ENCODE data around the gene CYP46A1.

Gene CYP46A1

DNA sequence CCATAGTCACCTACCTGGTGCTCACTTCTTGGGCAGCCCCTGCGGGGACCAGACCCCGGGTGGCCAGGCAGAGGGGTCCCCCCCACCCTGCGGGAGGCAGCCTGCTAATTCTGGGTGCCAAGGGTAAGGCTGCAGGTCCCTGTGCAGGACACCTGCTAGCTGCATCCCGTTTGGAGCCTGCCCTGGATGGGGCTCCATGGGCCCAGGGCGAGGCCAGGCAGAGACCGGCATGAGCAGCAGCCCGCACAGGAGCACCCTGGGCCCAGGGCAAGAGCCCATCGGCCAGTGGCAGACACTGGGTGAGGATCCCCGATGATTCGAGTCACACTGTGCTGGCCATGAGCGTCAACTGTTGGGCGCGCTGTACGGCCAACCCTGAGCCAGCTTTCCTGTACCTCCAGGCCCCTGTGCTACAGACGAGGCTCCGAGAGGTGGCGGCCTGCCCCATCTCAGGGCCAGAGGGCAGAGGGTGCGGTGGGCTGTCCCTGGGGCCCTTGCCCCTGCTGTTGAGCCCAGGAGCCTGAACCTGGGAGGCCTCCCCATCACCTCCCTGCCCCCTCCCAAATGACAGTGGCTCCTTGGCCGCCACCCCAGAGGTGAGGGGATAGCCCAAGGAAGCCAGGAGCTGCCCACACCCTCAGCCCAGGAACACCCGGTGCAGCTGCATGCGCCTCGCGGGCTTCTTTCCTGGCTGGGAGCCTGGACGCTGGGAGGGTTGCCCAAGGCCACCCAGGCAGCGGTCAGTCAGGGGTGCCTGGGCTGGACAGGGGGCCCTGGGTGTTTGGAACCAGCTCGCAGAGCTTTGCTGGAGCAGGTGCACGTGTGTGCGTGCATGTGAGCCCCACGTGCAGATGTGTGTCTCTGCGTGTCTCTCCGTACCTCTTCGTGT, 47.7 kb downstream of the CYP46A1 start:
- Mint-ChIP-seq H3K27me3 (peaks cover 42 to 90% of the 10 kb centered on the region in 2 donors), H3K36me3 (ENCODE audit: insufficient read depth) (peaks cover 3% of the 10 kb centered on the region), H3K27ac (no peak overlapping the region), H3K4me1 (ENCODE audit: low read depth in 2 of 2) (no peaks in the 10 kb centered on the region), H3K4me3 (no peak overlapping the region), H3K9me3 (no peaks in the 10 kb centered on the region)
- DNase-seq = no peak
- no peak for ATAC-seq (replicated peaks)

DNA sequence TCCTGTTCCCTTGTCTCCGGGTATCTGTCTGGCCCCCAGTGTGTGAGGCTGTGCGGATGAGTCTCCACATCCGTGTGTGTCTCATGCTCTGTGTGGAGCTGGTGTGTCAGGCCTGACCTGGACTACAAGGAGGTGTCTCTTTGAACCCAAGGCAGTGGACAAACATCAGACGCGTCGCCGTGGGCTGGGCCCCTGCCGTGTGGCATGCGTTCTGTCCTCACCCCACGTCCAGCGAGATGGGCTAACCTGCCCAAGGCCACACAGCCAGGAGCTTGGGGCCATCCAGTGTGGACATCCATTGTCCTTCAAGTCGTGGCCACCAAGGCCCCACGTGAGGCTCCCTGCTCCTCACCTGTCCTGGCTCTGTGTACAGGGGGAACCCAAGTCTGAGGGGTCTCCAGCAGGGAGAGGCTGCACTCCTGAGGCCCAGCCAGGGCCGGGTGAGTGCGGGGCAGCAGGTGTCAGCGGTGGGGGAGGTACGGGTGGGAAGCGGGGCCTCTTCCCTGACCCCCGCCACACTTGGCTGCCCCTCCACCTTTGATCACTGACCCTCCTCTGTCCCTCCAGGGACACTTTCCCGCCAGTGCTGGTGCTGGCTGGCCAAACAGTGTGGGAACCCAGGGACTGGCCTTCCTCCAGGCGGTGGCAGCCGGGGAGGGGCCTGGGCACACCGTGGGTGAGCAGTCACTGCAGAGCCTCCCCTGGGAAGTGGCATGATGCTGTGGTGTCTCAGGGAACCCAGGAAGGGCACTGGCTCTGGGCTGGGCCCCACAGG, 48.5 kb downstream of the CYP46A1 start:
- H3K4me3 Mint-ChIP-seq = no peak overlapping the region
- H3K9me3 Mint-ChIP-seq = no peaks in the 10 kb centered on the region
- H3K4me1 Mint-ChIP-seq (ENCODE audit: low read depth in 2 of 2) = peaks cover 0 to 2% of the 10 kb centered on the region in 2 donors
- ATAC-seq (replicated peaks) (no peak), DNase-seq (no peak)
- H3K27me3 Mint-ChIP-seq = peaks cover 42 to 90% of the 10 kb centered on the region in 2 donors
- H3K27ac Mint-ChIP-seq = no peak overlapping the region
- H3K36me3 Mint-ChIP-seq (ENCODE audit: insufficient read depth) = peaks cover 3% of the 10 kb centered on the region

DNA sequence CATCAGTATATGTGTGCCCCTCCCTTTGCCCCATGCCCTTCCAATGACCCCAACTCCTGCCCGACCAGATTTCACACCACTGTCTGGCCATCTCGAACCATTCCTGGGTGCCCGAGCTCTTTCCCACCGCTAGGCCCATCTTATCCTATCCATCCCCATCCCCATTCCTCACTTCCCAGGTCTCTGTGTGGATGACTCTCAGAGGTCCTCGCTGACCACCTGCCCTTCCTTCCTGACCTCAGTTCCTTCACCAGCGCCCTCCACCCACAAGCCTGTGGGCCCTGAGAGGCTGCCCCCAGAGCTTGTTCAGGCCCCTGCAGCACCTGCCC, 49.1 kb downstream of the CYP46A1 start:
- H3K27ac Mint-ChIP-seq = no peak overlapping the region
- peaks cover 3% of the 10 kb centered on the region for H3K36me3 Mint-ChIP-seq (ENCODE audit: insufficient read depth)
- peaks cover 0 to 2% of the 10 kb centered on the region in 2 donors for H3K4me1 Mint-ChIP-seq (ENCODE audit: low read depth in 2 of 2)
- no peaks in the 10 kb centered on the region for H3K9me3 Mint-ChIP-seq
- no peak overlapping the region for H3K4me3 Mint-ChIP-seq
- no peak for ATAC-seq (replicated peaks)
- peaks cover 42 to 90% of the 10 kb centered on the region in 2 donors for H3K27me3 Mint-ChIP-seq
- DNase-seq = no peak

DNA sequence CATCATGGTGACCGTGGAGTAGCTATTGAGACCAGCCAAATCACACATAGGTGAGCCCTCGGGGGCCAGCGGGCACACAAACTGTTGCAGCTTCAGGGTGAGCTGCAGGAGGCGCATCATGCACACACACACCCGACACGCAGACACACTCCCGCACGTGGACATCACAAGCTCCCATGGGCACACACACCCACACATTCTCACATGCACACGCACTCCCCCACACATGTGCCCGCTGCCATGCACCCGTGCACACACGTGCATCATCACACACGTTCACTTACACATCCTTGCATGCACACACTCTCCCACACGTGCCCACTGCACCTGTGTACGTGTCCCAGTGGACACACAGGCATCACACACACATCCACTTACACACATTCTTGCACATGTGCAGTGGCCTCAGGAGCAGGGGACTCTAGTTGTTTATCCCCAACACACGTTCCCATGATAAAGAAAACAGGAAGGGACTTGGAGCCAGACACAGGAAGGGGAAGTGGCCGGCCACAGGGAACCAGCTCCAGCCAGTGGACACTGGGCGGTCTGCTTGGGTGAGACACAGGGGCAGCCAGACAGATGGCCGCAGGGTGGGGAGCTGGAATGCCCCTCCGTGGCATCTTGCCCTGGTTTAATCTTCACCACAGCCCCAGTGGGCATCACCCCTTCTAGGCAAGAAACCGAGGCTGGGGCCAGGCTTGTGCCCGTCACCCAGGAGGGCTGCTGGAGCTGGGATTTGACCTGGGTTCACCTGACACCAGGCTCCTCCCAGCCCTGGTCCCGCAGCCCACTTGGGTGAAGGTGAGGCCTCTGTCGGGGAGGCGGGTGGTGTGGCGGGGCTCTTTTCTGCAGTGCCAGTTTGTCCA, 49.7 kb downstream of the CYP46A1 start:
- H3K27ac Mint-ChIP-seq = no peak overlapping the region
- no peak for ATAC-seq (replicated peaks)

DNA sequence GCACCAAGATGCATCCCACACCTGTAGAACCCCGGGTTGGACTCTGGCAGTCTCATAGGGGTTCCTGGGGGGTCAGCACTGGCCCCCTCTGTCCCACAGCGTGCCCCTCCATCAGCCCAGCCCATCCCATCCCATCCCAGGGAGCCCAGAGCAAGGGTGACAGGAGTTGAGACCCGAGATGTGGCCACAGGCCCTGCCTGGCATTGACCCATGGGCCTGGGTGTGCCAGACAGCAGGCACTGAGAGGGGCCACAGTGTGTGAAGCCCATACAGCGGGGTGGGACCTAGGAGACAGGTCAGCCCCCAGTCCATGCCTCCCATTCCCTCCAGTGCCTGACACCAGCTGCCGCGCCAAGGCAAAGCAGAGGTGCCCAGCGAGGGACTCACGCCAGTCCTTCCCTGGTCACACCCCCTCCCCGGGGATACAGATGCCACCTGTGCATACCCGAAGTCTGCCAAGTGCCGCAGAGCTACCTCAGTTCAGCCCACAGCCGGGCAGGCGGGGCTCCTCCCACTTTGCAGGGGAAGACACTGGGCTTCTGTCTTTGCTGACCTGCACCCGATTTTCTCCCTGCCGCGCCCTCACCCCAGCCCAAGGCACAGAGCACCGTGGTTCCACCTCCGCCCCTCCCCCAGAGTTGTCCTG, 50.4 kb downstream of the CYP46A1 start:
- ATAC-seq (replicated peaks) = no peak

More for the DNA sequence above, 49.7 kb downstream of the CYP46A1 start:
- Mint-ChIP-seq H3K27me3 (peaks cover 39 to 90% of the 10 kb centered on the region in 2 donors), H3K9me3 (no peaks in the 10 kb centered on the region), H3K4me1 (ENCODE audit: low read depth in 2 of 2) (peaks cover 0 to 2% of the 10 kb centered on the region in 2 donors), H3K4me3 (no peak overlapping the region), H3K36me3 (ENCODE audit: insufficient read depth) (peaks cover 3% of the 10 kb centered on the region)
- DNase-seq = no peak

DNA sequence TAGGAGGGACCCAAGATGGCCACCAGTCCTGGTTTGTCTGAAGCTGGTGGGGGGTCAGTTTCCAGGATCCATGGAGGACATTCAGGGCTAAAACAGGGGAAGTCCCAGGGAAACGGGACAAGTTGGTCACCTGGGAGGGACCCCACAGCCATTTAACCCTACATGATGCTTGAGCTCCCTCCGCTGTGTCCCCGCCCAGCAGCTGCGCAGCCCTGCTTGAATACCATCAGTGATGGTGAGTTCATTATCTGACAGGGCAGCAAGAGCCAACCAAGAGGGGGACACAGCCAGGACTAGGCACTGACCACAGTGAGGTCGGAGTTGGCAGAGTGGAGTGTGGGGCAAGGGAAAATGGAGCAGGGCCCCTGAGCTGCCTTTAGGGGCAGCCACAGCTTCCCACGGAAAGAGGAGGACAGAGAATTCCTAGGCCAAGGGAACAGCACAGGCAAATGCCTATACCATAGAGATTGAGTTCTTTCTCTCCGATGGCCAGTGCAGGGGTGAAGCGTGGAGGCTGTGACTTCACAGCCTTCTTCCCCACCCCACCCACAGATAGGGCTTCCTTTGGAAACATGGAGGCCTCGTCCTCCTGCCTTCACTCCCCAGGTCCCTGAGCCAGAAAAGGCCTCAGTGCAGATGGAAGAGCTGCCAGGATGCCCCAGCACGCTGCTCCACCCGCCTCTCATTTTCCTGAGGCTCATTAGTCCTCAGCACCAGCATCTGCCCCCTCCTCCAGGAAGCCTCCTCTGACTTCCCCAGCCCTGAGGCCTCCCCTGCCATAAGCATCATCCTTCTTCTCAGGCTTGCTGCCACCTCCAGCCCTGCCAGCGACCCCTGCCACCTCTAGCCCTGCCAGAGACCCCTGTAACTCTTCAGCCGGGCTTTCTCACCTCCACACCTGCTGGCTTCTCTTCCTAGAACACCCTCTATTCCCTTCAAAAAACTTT, 51.4 kb downstream of the CYP46A1 start:
- Mint-ChIP-seq H3K36me3 (ENCODE audit: insufficient read depth) (peaks cover 3% of the 10 kb centered on the region), H3K4me1 (ENCODE audit: low read depth in 2 of 2) (peaks cover 0 to 2% of the 10 kb centered on the region in 2 donors), H3K27me3 (peaks cover 41 to 95% of the 10 kb centered on the region in 2 donors), H3K27ac (no peak overlapping the region), H3K9me3 (no peaks in the 10 kb centered on the region), H3K4me3 (no peak overlapping the region)
- ATAC-seq (replicated peaks) (no peak), DNase-seq (no peak)

More for the DNA sequence above, 50.4 kb downstream of the CYP46A1 start:
- H3K36me3 Mint-ChIP-seq (ENCODE audit: insufficient read depth) = peaks cover 3% of the 10 kb centered on the region
- H3K9me3 Mint-ChIP-seq = no peaks in the 10 kb centered on the region
- no peak overlapping the region for H3K4me3 Mint-ChIP-seq
- peaks cover 0 to 2% of the 10 kb centered on the region in 2 donors for H3K4me1 Mint-ChIP-seq (ENCODE audit: low read depth in 2 of 2)
- peaks cover 38 to 90% of the 10 kb centered on the region in 2 donors for H3K27me3 Mint-ChIP-seq
- H3K27ac Mint-ChIP-seq = no peak overlapping the region
- no peak for DNase-seq

DNA sequence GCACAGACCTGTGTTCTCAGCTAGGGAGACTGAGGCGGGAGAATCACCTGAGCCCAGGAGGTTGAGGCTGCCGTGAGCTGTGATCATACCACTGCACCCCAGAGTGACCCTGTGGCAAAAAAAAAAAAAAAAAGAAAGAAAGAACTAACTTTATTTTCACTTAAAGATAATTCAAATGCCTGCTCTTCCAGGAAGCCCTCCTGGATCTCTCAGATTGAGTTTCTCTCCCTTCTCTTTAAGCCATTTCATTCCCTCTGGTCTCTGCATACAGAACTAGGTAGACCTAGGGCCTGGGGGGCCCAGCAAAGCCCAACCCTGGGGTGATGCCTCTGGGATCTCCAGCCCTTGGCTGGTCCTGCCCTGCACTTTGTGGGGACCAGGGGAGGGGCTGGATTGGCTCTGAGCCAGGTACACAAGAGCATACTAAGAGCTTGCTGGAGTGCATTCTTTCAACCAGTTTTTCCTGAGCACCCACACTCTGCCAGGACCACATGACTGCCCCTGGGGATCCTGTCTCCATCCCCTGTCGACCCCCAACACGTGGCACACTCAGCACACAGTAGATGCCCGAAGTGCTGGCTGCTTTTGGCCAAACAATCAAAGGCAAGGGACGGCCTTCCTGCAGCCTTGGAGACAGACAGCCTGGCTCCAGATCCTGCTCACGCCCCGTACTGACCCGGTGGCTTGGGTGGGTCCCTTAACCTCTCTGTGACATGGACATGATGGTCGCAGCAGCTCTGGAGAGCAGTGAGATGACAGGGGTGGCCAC, 52.7 kb downstream of the CYP46A1 start:
- Mint-ChIP-seq H3K27ac (no peak overlapping the region), H3K27me3 (peaks cover 53 to 96% of the 10 kb centered on the region in 2 donors), H3K36me3 (ENCODE audit: insufficient read depth) (peaks cover 3% of the 10 kb centered on the region), H3K4me1 (ENCODE audit: low read depth in 2 of 2) (peaks cover 0 to 2% of the 10 kb centered on the region in 2 donors), H3K9me3 (no peaks in the 10 kb centered on the region), H3K4me3 (no peak overlapping the region)
- DNase-seq (no peak), ATAC-seq (replicated peaks) (no peak)

DNA sequence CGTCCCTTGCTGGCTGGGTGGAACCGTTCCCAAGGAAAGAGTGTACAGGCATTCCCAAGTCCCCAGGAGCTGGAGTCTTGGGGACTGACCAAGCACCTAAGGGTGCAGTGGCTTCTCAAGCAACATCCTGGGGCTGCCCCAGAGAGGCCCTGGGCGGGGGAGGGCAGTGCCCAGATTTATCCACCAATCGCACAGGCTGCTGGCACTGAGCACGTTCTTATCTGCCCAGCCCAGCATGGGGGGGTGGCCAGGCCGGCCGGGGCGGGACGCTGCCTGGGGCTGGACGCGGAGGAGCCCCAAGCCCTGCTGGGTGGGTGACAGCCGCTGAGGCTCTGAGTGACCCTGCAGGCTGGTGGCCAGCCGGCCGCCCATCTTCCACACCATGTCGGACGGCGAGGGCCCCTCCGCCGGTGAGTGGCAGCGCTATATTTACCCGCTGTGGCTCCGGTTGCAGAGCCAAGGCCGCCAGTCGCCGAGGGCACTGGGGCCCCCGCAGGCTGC, 53.4 kb downstream of the CYP46A1 start:
- Mint-ChIP-seq H3K4me3 (no peak overlapping the region), H3K36me3 (ENCODE audit: insufficient read depth) (peaks cover 3% of the 10 kb centered on the region), H3K27me3 (peaks cover 60 to 98% of the 10 kb centered on the region in 2 donors), H3K9me3 (no peaks in the 10 kb centered on the region), H3K27ac (no peak overlapping the region), H3K4me1 (ENCODE audit: low read depth in 2 of 2) (peaks cover 0 to 2% of the 10 kb centered on the region in 2 donors)
- DNase-seq = no peak
- ATAC-seq (replicated peaks) = no peak

DNA sequence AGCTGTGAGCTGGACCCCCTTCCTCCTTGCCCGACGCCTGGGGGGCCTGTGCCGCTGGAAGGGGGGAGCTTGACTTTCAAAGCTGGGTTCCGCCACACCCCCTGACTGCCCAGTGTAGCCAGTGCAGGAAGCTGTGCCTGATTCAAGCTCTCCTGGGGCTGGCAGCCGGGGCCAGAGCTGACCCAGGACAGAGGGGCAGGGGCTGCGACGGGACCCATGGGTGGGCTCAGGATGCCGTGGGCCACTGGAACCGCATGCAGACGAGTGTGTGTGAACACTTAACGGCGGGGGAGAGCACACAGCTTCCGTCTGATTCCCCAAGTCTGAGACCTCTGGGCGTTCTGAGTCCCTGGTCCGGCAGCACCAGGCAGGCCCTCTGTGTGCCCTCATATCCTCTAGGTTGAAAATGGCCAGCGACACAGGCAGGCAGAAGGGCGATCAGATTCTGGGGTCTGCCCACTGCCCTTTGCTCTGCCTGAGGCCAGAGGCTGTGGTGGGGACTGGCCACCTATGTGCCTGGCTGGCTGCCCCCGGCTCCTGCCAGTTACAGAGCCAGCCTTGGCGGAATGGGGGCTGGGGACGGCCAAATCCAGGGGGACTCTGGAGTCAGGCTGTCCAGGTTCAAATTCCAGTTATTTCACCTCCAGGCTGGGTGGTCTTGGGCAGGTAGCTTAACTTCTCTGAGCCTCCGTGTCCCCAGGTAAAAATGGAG, 54.0 kb downstream of the CYP46A1 start:
- Mint-ChIP-seq H3K4me3 (no peak overlapping the region), H3K27ac (no peak overlapping the region), H3K27me3 (peaks cover 62 to 98% of the 10 kb centered on the region in 2 donors), H3K9me3 (no peaks in the 10 kb centered on the region), H3K4me1 (ENCODE audit: low read depth in 2 of 2) (peaks cover 0 to 2% of the 10 kb centered on the region in 2 donors), H3K36me3 (ENCODE audit: insufficient read depth) (peaks cover 3% of the 10 kb centered on the region)
- DNase-seq (no peak), ATAC-seq (replicated peaks) (no peak)

DNA sequence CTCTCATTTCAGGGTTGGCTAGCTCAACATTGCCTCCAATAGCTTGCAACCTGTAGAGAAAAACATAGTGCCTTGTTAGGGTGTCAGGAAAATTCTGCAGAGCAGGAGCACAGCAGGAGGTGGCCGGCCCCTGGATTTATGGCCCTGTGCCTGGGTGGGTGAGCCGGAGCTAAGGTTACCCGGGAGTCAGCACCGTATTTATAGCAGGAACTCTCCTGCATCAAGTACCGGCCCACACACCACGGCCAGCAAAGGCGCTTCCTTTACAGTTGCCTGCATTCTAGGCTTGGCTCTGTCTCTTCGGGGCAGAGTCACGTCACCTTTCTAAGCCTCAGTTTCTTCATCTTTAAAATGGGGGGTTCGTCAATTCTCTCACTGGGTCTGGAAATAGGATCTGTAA, 56.3 kb downstream of the CYP46A1 start:
- ATAC-seq (replicated peaks) = no peak

More for the DNA sequence above, 56.3 kb downstream of the CYP46A1 start:
- no peak for DNase-seq
- Mint-ChIP-seq H3K4me1 (ENCODE audit: low read depth in 2 of 2) (peaks cover 0 to 2% of the 10 kb centered on the region in 2 donors), H3K27me3 (peaks cover 65 to 91% of the 10 kb centered on the region in 2 donors), H3K27ac (no peak overlapping the region), H3K9me3 (no peaks in the 10 kb centered on the region), H3K4me3 (no peak overlapping the region), H3K36me3 (ENCODE audit: insufficient read depth) (peaks cover 3% of the 10 kb centered on the region)

All from effector memory CD8-positive, alpha-beta T cell (primary cell).